ENCODE measurements around the gene CLDN2.

GRCh38 chrX:106964290-106964689 lies 44.1 kb downstream of the CLDN2 start:
- TF ChIP-seq CTCF (IDR thresholded peaks at IDR 0.05) (no peak), EP300 (IDR thresholded peaks at IDR 0.05) (no peak)
